COLO668 (cell line): ENCODE data around the gene AEBP1.

Experiments
- DNase-seq: peaks from one replicate; lab custom pipeline; 2025; ENCODE audit not compliant: unreplicated experiment; lab: John Stamatoyannopoulos, UW

Gene AEBP1

DNA sequence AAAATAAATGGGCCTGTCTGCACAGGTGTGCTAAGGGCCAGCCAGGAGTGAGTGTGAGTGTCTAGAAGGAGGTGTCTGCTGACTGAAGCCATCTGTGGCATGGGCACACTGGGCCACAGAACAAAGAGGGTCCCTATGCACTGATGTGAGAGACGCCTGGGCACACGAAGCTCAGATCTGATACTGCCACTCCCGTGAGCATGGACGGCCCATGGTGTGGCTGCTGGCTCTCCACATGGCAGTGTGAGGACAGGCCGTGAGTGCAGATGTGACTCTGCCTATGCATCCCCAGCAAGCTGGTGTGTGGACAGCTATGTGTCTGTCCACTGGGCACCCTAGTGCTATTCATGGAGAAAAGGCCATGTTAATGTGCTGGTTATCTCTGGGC is 49.8 kb downstream of the AEBP1 start:
- no peak for DNase-seq

DNA sequence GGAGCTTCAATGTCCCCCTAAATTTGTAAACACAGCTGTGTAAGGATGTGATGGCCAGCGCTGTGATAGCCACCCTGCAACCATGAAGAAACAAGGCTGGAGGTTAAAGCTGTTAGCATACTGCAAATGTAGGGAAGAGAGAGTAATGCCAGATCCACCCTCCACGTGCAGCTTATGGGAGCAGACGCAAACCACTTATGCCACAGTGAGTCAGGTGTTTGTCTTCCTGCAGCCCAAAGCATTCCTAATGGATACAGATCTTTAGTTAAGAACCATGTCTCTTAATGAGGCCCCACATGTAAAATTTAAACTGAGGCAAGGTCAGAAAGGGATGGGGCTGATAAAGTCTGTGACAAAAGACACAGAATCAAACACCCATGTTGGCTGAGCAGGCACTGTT is 50.6 kb downstream of the AEBP1 start:
- DNase-seq = no peak

DNA sequence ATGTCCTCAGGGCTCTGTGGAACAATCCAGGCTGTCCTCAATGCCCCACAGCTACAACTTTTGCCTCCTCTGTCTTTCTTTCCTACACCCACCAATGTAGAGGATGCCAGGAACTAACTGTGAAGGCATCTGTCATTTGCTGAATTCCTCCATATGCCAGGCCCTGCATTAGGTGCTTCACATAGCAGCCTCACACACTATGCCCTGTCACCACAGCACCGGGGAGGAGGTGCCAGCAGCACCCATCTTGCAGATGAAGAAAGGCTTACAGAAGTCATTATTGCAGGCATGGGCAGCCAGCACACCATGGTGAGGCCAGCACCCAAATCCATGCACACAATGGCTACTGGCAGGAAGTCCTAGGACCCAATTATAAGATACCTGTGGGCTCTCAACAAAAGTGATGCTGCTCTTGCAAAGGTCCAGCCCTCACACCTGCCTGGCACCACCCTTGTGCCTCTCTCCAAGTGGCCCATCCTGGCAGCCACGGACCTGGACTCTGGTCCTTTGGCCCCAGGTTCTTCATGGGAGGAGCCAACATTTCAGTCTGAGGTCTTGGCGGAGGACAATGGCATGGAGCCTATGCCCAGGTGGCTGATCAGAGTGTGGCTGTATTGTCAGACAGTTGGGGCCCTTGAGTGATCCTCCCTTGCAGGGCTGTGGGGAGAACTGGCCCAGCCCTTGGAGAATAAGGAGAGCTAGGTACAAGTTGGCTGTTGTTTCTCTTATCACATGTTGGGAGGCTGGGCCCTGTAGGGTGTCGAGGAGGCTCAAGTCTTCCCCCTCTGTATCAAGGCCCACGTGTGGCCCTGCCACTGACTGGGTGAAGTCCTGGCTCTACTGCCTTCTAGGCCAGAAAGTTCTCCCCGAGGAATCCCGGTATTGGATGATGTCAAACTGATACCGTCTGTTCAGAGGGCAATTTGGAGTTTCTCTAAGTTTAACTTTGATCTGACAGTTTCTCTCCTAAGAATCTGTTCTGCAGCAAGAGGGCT is 51.3 kb downstream of the AEBP1 start:
- DNase-seq = no peak

DNA sequence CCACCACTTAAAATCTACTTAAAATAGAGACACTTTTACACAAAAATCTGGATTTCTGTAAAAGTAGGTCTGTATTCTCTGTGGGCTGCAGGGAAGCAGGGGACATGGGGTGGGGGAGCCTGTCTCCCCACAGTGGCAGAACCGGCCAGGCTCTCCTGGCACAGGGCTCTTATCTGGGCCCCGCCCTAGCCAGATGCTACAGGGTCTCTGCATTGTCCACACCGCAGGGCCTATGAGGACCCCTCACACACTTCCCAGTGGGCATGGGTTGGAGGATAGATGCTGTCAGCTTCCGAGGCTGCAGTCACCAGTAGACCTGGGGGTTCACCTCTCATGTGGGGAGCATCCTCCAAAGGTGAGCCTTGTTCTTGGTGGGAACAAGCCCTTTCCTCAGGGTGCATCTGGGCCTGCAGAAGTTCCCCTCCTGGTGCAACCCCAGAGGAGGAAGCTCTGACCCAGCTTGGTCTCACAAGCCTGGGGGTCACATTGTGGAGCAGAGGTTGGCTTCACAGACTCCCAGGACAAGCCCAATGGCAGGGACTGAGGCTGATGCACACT is 52.4 kb downstream of the AEBP1 start:
- no peak for DNase-seq

DNA sequence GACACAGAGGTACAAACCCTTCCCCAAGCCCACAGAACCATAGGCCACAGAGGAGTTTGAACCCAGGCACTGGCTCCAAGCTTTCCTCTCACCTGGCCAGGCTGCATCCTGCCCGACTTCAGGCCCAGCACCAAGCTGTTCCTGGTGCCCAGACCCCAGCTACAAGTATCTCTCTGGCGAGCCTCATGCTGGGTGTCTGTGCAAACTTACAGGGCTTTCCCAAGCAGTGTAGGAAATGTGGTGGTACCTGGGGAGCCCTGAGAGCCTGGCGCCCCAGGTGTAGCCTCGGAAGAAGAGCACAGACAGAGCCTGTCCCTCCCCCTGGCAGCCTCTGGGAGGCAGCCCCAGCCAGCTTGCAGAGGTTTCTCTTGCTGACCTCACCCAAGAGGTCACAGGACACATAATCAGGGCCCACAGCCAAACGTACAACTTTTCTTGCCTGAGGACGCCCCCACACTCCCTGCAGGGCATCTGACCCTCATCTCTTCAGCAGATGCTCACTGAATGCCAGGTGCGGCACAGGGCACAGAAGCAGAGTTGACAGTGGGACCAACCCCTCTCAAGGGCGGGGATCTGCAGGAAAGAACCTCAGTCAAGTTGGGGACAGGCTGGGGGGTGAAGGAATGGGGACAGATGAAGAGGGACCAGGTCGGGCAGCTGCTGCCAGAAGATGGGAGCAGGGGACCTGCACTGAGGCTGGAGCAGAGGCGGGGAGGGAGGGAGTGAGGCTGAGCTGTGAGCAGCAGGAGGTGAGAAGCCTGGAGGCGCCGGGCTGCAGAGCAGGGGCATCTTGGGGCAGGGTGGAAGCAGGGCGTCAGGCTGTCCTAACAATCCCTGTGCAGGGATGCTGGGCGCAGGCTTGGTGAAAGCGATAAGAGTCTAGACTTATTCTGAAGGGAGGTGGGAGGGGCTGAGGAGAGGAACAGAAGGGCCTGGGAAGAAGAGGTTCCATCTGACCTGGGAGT is 53.3 kb downstream of the AEBP1 start:
- no peak for DNase-seq

DNA sequence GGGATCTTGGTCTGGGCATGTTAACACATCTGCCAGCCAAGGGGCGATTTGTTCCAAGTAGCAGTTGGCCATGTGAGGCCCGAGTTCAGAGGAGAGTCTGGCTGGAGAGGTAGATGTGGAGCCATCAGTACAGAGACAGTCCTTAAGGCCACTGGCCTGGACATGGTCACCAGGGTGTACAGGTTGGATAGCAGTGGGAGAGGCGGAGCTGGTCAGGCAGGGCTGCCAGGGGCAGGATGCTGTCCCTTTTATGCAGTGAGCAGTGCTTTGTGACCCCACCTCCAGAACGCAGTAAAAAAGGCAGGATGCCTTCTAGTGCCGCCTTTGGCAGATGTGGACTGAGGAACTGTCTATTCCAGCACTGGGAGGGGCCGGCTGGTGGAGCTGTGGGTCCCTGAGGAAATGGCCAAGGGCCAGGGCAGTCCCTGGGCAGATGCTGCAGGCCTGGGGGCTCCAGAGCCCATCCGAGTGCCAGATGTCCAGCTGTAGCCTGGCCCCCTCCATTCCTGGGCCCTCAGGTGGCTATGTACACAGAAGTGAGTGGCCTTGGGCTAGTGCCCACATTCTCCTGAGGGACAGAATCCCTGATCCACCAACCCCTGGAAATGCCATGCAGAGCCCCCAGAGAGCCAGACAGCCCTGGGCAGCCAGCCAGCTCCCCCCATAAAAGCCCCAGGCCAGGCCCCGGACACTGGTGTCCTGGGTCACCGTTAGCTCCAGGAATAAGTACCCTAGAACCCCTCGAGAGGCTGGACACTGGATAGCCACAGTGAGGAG is 54.1 kb downstream of the AEBP1 start:
- DNase-seq = no peak

DNA sequence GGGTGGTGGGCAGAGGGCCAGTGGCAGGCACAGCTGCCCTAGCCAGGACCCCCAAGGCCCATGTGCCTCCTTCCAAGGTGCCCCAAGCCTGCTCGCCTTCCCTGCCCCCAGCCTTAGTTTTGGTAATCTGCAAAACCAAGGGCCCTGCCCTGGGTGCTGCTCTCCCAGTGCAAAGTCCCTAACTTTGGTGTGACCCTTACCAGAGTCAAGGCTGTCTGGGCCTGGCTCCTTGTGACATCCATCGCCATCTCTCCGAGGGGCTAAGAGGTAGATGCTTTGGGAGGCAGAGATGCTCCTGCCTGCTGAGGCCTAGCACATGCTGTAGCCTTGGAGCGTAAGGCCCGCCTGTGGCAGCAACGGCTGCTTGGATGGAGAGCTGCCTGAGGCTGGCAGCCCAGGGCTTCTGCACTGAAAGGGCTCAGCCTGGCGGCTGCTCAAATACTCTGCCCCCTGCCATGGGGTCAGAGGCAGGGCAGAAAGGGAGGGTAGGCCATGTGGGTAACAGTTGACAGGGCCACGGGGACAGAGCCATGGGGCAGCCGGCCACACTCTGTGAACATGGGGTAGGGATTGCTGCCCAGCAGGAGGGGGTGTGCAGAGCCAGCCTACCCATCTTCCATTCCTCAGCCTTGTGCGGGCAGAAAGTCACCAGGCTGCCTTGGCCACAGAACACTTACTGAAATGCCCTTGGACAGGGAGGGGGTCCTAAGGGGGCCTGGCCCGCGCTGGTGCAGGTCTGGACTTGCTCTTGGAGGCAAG is 54.9 kb downstream of the AEBP1 start:
- DNase-seq = no peak

DNA sequence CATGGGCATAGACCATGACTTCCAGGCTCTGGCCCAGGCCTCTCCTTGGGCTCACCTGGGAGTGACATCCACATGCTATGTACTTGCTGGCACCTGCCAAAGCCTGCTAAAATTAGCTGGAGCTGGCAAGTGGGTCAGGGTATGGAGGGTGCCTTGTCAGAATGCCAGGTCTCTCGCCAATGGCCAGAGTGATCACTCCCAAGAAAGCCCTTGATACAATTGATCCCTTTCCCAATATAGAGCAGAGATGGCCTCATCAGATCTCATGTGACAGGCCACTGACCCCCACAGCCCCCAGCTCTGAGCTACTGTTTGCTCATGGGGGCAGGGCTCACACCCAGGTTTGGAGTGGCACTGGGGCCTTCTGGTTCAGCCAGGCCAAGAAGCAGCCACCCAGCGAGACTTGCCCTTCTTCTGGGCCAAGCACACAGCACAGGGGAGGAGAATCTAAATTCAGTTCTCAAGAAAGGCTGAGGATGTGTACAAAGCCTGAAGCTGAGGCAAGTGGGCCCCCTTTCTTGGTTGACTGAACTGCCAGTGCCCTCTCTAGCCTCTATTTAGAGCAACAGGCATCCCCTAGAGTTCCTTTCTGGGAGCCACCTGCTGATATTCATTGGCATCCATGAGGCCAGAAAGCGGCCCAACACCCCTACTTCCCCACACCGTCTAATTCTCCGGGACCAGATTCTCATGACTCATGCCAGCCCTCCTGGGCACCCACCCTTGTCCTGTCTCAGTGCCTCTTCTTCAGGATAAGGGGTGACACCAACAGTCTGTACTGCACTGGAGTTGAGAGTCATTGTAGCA is 55.9 kb downstream of the AEBP1 start:
- no peak for DNase-seq

DNA sequence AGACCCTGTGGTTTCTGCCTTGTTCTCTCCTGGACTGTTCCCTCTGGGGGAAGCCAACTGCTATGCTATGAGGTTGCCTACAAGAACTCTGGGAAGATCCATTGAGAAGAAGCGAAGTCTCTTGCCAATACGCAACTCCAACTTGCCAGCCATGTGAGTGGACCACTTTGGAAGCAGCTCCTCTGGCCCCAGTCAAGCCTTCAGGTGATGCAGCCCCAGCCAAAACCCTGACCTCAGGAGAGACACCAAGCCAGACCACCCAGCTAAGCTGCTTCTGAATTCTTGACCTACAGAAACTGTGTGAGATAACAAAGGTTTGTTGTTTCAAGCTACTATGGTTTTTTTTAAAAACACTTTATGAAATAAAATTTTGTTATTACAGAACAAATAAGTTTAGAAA is 57.2 kb downstream of the AEBP1 start:
- no peak for DNase-seq

DNA sequence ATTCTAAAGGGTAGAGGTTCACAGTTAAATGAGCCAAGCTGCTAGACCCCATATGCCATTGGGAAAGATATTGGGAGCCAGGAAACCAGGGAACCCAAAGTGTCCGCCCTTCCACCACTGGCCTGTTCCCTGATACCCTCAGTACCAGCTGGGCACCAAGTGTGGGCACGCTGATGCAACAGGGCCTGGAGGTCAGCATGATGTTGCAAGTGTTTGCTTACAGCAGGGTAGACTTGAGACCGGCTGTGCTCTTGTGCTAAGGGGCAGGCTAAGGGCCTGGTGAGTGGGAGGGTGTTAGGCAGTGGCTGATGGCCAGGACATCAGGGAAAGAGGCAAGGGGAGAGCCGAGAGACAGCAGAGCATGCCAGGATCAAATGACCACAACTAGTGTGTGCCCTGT is 58.0 kb downstream of the AEBP1 start:
- DNase-seq = no peak

DNA sequence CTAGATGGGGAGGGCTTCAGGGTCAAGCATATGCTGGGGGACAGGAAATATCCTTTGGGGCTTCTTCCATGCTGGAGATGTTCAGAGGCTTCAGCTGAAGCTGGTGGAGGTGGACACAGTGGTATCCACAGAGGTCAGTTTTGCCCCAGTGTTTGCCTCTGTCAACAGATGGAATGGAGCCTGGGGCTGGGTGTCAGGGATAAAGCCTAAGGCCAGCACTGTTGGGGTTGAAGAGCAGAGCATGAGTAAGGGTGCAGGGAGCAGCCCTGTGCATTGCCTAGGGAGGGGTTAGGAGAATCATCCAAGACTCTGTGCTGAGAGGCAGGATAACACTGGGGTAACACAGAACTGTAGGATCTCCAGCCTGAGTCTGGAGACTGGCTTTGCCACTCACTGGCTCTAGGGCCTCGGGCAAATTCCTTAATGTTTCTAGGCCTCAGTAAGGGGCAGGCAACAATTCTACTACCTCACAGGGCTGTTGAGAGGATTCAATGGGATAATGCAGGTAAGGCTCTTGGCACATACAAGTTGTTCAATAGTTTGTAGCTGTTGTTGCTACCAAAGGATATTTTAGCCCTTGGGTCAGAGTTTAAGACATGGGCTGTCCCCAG is 58.7 kb downstream of the AEBP1 start:
- DNase-seq = no peak

DNA sequence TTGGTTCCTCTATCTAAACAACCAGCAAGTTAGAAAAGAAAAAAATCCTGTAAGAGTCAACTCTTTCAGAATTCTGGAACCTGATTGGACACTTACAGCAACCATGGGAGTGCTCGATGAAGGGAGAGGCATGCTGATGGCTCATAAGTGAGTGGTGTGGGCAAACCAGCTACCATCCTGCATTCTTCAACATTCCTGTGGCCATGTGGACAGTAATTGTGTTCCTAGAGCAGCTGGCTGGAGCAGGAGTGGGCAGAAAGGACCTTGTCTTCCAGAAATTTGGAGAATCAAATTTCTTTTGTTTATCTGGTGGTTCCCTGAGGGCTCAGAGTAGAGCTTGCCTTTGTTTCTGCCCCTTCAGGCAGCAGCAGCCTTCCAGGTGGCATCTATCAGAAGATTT is 59.4 kb downstream of the AEBP1 start:
- DNase-seq = no peak
